ENCODE results near the gene CREB3L2. TPM values are rescaled to one million over a fixed set of nuclear protein-coding genes. Genes with fewer than 3 reads are reported as not detected.

Gene CREB3L2
- total and polyA plus RNA-seq, 12 donors, result 11.4 to 169 (median 63.1) TPM

DNA sequence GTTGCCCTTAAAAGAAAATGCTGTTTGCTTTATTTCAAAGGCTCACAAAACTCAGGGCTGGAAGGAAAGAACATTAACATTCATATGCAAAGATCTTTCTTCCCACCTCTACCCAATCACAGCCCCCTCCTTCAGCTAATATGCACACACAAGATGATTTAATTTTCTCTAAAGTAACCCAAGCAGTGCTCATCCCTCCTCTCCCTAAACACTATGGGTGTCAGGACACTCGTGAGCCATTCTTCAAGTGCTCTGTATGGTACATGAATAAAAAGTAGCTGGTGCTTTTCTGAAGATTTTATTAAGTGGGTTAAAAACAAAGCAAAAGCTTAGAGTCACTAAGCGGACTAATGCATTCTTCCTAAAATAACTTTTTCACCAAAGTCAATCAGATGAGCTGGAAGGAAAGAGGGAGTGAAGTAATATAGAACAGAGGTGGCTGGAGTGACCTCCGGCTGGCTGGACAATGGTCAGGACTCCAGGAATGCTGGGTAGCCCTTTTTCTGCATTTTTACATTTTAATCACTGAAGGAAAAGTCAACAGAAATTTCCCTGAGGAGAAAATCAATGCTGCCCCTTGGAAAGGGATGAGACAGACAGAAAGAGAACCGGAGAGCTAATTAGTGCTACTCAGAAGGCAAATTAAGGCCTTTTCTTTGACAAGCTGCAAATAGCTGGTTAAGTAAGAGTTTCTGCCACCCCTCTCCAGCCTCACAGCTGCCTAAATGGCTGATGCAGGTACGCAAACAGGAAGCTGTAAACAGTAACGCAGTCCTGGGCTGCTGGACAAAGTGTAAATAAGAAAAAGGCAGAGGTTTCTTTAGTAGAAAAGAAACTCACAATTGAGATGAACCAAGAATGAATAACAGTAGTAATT lies 161.7 kb downstream of the CREB3L2 start:
- no peak for TF ChIP-seq POLR2A (IDR thresholded peaks at IDR 0.05)
- no peak for TF ChIP-seq CTCF (IDR thresholded peaks at IDR 0.05)
- H3K4me1 ChIP-seq (replicated peaks in 1 of 2), result no peaks in the 10 kb centered on the region
- no peak overlapping the region for H3K27ac ChIP-seq
- no peaks in the 10 kb centered on the region for H3K27me3 ChIP-seq
- DNase-seq, result no peak
- no peaks in the 10 kb centered on the region for H3K36me3 ChIP-seq (replicated peaks in 1 of 2)
- 83 to 88% (median 86%) methylated on average over 6 of the region's 6 CpGs for WGBS, 4 donors
- intact Hi-C loops (cut with DNase I), result no loop called here
- no peaks in the 10 kb centered on the region for H3K9me3 ChIP-seq (replicated peaks in 1 of 3)
- no peak overlapping the region for H3K4me3 ChIP-seq

DNA sequence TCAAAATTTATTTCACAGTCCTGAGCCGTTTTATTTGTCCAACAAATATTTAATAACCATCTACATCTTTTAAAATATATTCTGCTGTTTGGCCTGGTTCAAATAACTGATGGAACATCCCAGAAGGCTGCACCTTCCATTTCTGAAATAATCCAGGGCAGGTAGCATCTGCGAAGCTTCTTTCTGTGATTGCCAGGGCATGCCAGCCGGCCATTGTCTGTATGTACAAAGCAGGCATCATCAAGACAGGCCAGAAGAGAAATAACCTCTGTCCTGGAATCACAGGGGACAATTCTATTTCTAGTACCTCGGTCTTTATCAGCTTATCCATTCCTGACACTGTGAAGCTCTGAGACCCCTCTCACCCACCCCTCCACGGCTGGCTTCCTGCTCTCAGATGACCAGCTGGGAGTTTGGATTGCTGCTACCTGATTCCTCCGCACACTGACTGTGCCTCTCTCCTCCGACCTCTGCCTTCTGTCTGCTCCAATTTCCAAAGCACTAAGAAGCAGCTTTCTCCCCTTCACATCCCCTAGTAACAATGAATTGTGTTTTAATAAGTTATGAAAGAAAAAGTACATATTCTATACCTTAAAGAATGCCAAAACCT lies 163.1 kb downstream of the CREB3L2 start:
- intact Hi-C loops (cut with DNase I), result no loop called here
- Histone ChIP-seq H3K4me3 (no peak overlapping the region), H3K36me3 (replicated peaks in 1 of 2) (no peaks in the 10 kb centered on the region), H3K4me1 (replicated peaks in 1 of 2) (no peaks in the 10 kb centered on the region), H3K27me3 (no peaks in the 10 kb centered on the region), H3K9me3 (replicated peaks in 1 of 3) (no peaks in the 10 kb centered on the region), H3K27ac (no peak overlapping the region)
- TF ChIP-seq POLR2A (IDR thresholded peaks at IDR 0.05) (no peak), CTCF (IDR thresholded peaks at IDR 0.05) (no peak)
- DNase-seq, result no peak
- 83 to 92% (median 90%) methylated on average over 7 of the region's 7 CpGs for WGBS, 4 donors

DNA sequence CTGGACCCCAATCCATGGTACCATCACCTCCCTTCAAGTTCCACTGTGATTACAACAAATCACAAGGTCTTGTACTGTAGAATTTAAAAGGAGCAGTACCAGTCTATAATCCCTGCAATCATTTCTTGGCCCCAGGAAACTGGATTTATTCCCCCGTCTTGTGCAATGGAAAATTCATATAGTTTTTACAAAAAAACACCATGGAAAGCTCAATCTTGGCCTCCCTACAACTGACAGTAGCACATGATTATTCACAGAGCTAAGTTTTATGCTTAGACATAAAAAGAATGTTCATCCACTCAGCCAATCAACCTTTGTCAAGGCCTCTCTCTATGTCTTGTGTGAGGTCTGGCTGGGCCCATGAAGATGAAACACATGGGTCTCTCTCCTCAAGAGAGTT lies 165.3 kb downstream of the CREB3L2 start:
- 93 to 100% (median 96%) methylated on average over 1 of the region's 1 CpG for WGBS, 4 donors
- intact Hi-C loops (cut with DNase I), result no loop called here
- H3K27ac ChIP-seq, result no peak overlapping the region
- H3K9me3 ChIP-seq (replicated peaks in 1 of 3), result no peaks in the 10 kb centered on the region
- H3K4me1 ChIP-seq (replicated peaks in 1 of 2), result no peaks in the 10 kb centered on the region
- no peaks in the 10 kb centered on the region for H3K27me3 ChIP-seq
- DNase-seq, result no peak
- no peak overlapping the region for H3K4me3 ChIP-seq
- TF ChIP-seq POLR2A (IDR thresholded peaks at IDR 0.05) (no peak), CTCF (IDR thresholded peaks at IDR 0.05) (no peak)
- H3K36me3 ChIP-seq (replicated peaks in 1 of 2), result no peaks in the 10 kb centered on the region

DNA sequence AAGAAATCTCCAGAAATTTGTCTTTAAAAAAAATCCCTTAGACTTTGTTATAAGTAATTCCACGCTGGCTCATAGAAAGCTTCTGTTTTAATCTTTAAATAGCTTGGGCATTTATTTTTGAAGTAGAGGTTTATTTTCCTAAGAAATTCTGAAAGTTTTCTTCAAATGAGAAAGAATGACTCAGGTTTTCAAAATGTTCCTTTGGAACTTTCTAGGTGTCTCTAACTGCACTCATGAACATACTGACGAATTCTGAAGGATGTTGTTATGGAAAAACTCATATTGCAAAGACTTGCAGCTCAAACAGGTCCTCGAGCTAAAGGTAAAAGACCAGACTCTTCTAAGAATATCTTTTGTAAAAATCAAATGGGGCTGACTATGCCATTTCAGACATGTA lies 165.8 kb downstream of the CREB3L2 start:
- 92 to 96% (median 95%) methylated on average over 3 of the region's 3 CpGs for WGBS, 4 donors
- H3K27me3 ChIP-seq, result no peaks in the 10 kb centered on the region
- no peaks in the 10 kb centered on the region for H3K4me1 ChIP-seq (replicated peaks in 1 of 2)
- H3K27ac ChIP-seq, result no peak overlapping the region
- no peaks in the 10 kb centered on the region for H3K36me3 ChIP-seq (replicated peaks in 1 of 2)
- no peak overlapping the region for H3K4me3 ChIP-seq
- no peak for DNase-seq
- TF ChIP-seq POLR2A (IDR thresholded peaks at IDR 0.05) (no peak), CTCF (IDR thresholded peaks at IDR 0.05) (no peak)
- H3K9me3 ChIP-seq (replicated peaks in 1 of 3), result no peaks in the 10 kb centered on the region
- intact Hi-C loops (cut with DNase I), result no loop called here

All from adrenal gland (tissue), 12 donors.